NCI-H2227 (cell line): ENCODE results near the gene TRIM47.
A peak's percentile ranks its signal among the peaks of the same experiment; 100 is the strongest.

Source experiments
- DNase-seq: peaks from one replicate; lab custom pipeline; 2025; ENCODE audit not compliant: unreplicated experiment; lab: John Stamatoyannopoulos, UW

Gene TRIM47

GRCh38 chr17:75848523-75849278, 29.7 kb downstream of the TRIM47 start:
- peak; percentile 74 for DNase-seq

- DNase-seq = no peak
These were observed 30.5 kb downstream of the TRIM47 start for GRCh38 chr17:75847614-75848522.

GRCh38 chr17:75846692-75847613, 31.4 kb downstream of the TRIM47 start:
- no peak for DNase-seq

GRCh38 chr17:75845933-75846691, 32.3 kb downstream of the TRIM47 start:
- DNase-seq = no peak

GRCh38 chr17:75845058-75845711, 33.2 kb downstream of the TRIM47 start:
- DNase-seq = peak; percentile 57

- no peak for DNase-seq
These were observed 33.8 kb downstream of the TRIM47 start for GRCh38 chr17:75844530-75845057.

GRCh38 chr17:75843577-75844529, 34.5 kb downstream of the TRIM47 start, which contains the start of gene UNC13D:
UNC13D (minus strand) TSS chr17:75844404; CDS start chr17:75844337, 67 bp downstream.
- DNase-seq = no peak

- no peak for DNase-seq
These were observed 35.3 kb downstream of the TRIM47 start for GRCh38 chr17:75842963-75843576.

GRCh38 chr17:75842411-75842810, 36.0 kb downstream of the TRIM47 start:
- no peak for DNase-seq

GRCh38 chr17:75840799-75841164, 37.6 kb downstream of the TRIM47 start:
- DNase-seq = no peak

GRCh38 chr17:75839942-75840798, 38.2 kb downstream of the TRIM47 start:
- DNase-seq = no peak

GRCh38 chr17:75838410-75838809, 40.0 kb downstream of the TRIM47 start:
- no peak for DNase-seq

- DNase-seq = no peak
These were observed 40.5 kb downstream of the TRIM47 start for GRCh38 chr17:75837899-75838298.

GRCh38 chr17:75836605-75837004, 41.8 kb downstream of the TRIM47 start:
- no peak for DNase-seq

- no peak for DNase-seq
These were observed 42.8 kb downstream of the TRIM47 start for GRCh38 chr17:75835654-75835987.

GRCh38 chr17:75834928-75835653, 43.3 kb downstream of the TRIM47 start:
- no peak for DNase-seq
